Osteocyte (in vitro differentiated cells): ENCODE results near the gene BCL2. TPM values are rescaled to one million over a fixed set of nuclear protein-coding genes. Genes with fewer than 3 reads are reported as not detected.

Source experiments
- DNase-seq: peaks from one replicate; pipeline ENCODE4 v3.0.0; 2021; ENCODE audit warnings: mixed read lengths; ENCODE audit not compliant: unreplicated experiment; ENCODE audit errors: extremely low spot score
- H3K27ac Mint-ChIP-seq: one replicate; pipeline ENCODE4 v1.8.0; 2021; ENCODE audit warnings: mild to moderate bottlenecking, mixed read lengths; ENCODE audit not compliant: unreplicated experiment
- H3K27me3 Mint-ChIP-seq: one replicate; pipeline ENCODE4 v1.8.0; 2021; ENCODE audit warnings: mixed read lengths; ENCODE audit not compliant: unreplicated experiment
- H3K36me3 Mint-ChIP-seq: one replicate; pipeline ENCODE4 v1.8.0; 2021; ENCODE audit warnings: mixed read lengths; ENCODE audit not compliant: unreplicated experiment
- H3K4me1 Mint-ChIP-seq: one replicate; pipeline ENCODE4 v1.8.0; 2021; ENCODE audit warnings: mixed read lengths; ENCODE audit not compliant: unreplicated experiment
- H3K4me3 Mint-ChIP-seq: one replicate; pipeline ENCODE4 v1.8.0; 2021; ENCODE audit warnings: mild to moderate bottlenecking, moderate library complexity, mixed read lengths; ENCODE audit not compliant: unreplicated experiment
- H3K9me3 Mint-ChIP-seq: one replicate; pipeline ENCODE4 v1.8.0; 2021; ENCODE audit warnings: mixed read lengths; ENCODE audit not compliant: unreplicated experiment
- CTCF ChIP-seq: fragments of 200-600 bp; sonication (generic); IDR thresholded peaks from 2 replicates; pipeline ENCODE4 v1.5.0; 2021; ENCODE audit warnings: antibody characterized with exemption, mild to moderate bottlenecking, moderate library complexity
- total RNA-seq: library from RNA; stranded (reverse); gene quantifications from 2 replicates; pipeline ENCODE4 v1.2.1, GENCODE V29; 2021

The BCL2 gene
- total RNA-seq, 1 donor from 2014 or later: 3.2 TPM

GRCh38 chr18:63128237-63128974 is 191.2 kb downstream of the BCL2 start:
- no peak overlapping the region for H3K27ac Mint-ChIP-seq
- H3K4me3 Mint-ChIP-seq: no peak overlapping the region
- DNase-seq: no peak
- no peak for TF ChIP-seq CTCF
- no peaks in the 10 kb centered on the region for H3K4me1 Mint-ChIP-seq
- peaks cover 5% of the 10 kb centered on the region for H3K27me3 Mint-ChIP-seq
- no peaks in the 10 kb centered on the region for H3K36me3 Mint-ChIP-seq
- no peaks in the 10 kb centered on the region for H3K9me3 Mint-ChIP-seq

- no peaks in the 10 kb centered on the region for H3K9me3 Mint-ChIP-seq
- no peaks in the 10 kb centered on the region for H3K36me3 Mint-ChIP-seq
- no peak for DNase-seq
- H3K4me3 Mint-ChIP-seq: no peak overlapping the region
- no peak for TF ChIP-seq CTCF
- no peak overlapping the region for H3K27ac Mint-ChIP-seq
- no peaks in the 10 kb centered on the region for H3K4me1 Mint-ChIP-seq
- H3K27me3 Mint-ChIP-seq: peaks cover 3% of the 10 kb centered on the region
Measured at GRCh38 chr18:63126134-63127069, 193.2 kb downstream of the BCL2 start.

- no peak for DNase-seq
- peaks cover 50% of the 10 kb centered on the region for H3K27me3 Mint-ChIP-seq
- peaks cover 2% of the 10 kb centered on the region for H3K4me1 Mint-ChIP-seq
- H3K9me3 Mint-ChIP-seq: no peaks in the 10 kb centered on the region
- H3K36me3 Mint-ChIP-seq: no peaks in the 10 kb centered on the region
- no peak overlapping the region for H3K4me3 Mint-ChIP-seq
- no peak for TF ChIP-seq CTCF
- no peak overlapping the region for H3K27ac Mint-ChIP-seq
Measured at GRCh38 chr18:63120620-63121019, 198.9 kb downstream of the BCL2 start.

GRCh38 chr18:63119647-63120046 is 199.9 kb downstream of the BCL2 start:
- TF ChIP-seq CTCF: peak; percentile 64
- Mint-ChIP-seq H3K27ac (no peak overlapping the region), H3K9me3 (no peaks in the 10 kb centered on the region), H3K36me3 (no peaks in the 10 kb centered on the region), H3K4me1 (peaks cover 2% of the 10 kb centered on the region), H3K4me3 (no peak overlapping the region), H3K27me3 (peaks cover 51% of the 10 kb centered on the region)
- no peak for DNase-seq
